Pancreas (tissue), 10 donors: ENCODE data around the gene CD4. TPM values are rescaled to one million over a fixed set of nuclear protein-coding genes. Genes with fewer than 3 reads are reported as not detected.

Experiments
- ATAC-seq, 4 donors: fragments of 200-7000 bp; cut with Tn5 transposase; one replicate each; pipeline versions ENCODE4 v1.8.0 to v1.9.1; 2020; ENCODE audit warnings: mild to moderate bottlenecking in 4 of 4, moderate library complexity in 4 of 4
- DNase-seq, 6 donors: peaks; one replicate each; pipeline ENCODE4 v3.0.0-alpha.2; 2020
- FAIRE-seq: peaks from 2 replicates; lab custom pipeline; 2012; peaks lifted over from hg19 to GRCh38; lab: Jason Lieb, UNC
- H3K27ac ChIP-seq, 4 donors: fragments of 200-600 bp; sonication (generic); 1 replicate in 3 of 4; 2 replicates in 1 of 4; pipeline versions ENCODE4 v1.5.0 to v1.8.0; 2020
- H3K27me3 ChIP-seq, 4 donors: fragments of 200-600 bp; one replicate each; pipeline ENCODE4 v1.8.0; 2021
- H3K36me3 ChIP-seq, 3 donors: fragments of 200-600 bp; sonication (generic) in 1 of 3; one replicate each; pipeline versions ENCODE4 v1.5.0 to v1.8.0; 2020 to 2021
- H3K4me1 ChIP-seq, 3 donors: fragments of 200-600 bp; one replicate each; pipeline ENCODE4 v1.8.0; 2021
- H3K4me3 ChIP-seq, 4 donors: fragments of 200-600 bp; sonication (generic) in 2 of 4; one replicate each; pipeline versions ENCODE4 v1.5.0 to v1.8.0; 2020 to 2021
- H3K9me3 ChIP-seq, 4 donors: fragments of 200-600 bp; one replicate each; pipeline ENCODE4 v1.8.0; 2021
- CTCF ChIP-seq, 4 donors: fragments of 200-600 bp; sonication (generic) in 3 of 4; IDR thresholded peaks; one replicate each; pipeline versions ENCODE4 v1.5.0 to v1.8.0; 2021; ENCODE audit warnings: antibody characterized with exemption in 4 of 4
- WGBS, 2 donors: extraction: QIAGEN DNeasy Blood & Tissue Kit; methylation state at CpG; one replicate each; pipeline ENCODE4 v1.1.7; 2013; 5-methylcytosine and 5-hydroxymethylcytosine counted together
- intact Hi-C, 3 donors: fragments of 100-400 bp; cut with DNase I; formaldehyde crosslinking; loops; one replicate each; pipeline versions ENCODE4 v1.11.1 to v1.14.2; 2022
- polyA plus RNA-seq, 2 donors: library from polyadenylated mRNA; stranded (reverse); fragments of 200-250 nt; gene quantifications; one replicate each; pipeline ENCODE4 v1.2.3, GENCODE V29; 2013
- total RNA-seq, 6 donors: library from RNA; stranded (reverse); fragmentation: NEBNext Ultra II Directional in 4 of 6; extraction: Animal tissue kit (Norgen Biotek cat#: 25700) in 4 of 6; gene quantifications; one replicate each; pipeline versions ENCODE4 v1.2.1 to v1.2.4, GENCODE V29; 2021 to 2023
- donor health status: healthy with polysubstance abuse.
- donor health status: DM: no; HTN: no; CAD: no; lungs with moderate emphysema.
- donor health status: DM: no; HTN: no; CAD: no.
- donor health status: control.
- donor health status: control.
- donor health status: Bipolar disorder and iron deficiency.
- donor health status: DM: yes; HTN: yes; CAD: no.
- donor health status: DM: no; HTN: no; CAD: no.
- donor health status: DM: no; HTN: no; CAD: no.
- donor health status: DM: yes; HTN: yes; CAD: no.

The CD4 gene
- total and polyA plus RNA-seq, 8 donors: 1.2 to 19.9 (median 2.1) TPM

DNA sequence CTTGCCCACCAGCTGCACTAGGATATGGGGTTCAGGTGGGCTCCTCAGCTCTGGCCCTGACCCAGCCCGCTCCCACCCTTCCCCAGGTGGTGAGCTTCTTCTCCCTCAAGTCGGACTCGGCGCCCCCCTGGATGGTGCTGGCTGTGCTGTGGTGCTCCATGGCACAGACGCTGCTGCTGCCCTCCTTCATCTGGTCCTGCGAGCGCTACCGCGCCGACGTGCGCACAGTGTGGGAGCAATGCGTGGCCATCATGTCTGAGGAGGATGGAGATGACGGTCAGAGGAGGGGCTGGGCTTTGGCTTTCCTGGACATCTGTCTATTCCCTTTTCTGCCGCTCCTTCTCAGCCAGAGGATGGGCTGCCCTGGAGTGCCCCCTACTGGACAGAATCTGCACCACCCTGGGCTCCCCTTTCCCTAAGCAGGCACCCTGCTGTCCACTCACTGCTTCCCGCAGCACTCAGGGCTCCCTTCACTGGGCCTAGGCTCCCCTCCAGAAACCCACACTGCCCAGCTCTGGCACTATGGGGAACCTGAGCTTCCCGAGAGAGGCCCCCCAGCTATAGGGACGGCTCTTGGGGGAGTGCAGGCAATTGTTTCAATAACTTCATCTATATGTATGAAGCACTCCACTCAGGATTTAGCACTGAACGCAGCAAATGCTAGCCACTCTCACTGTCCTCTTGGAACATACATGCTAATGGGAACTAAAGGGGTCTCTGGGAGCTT lies 36.2 kb downstream of the CD4 start:
- WGBS, 2 donors: 6 to 8% methylated on average over 15 to 19 of the region's 19 CpGs
- Histone ChIP-seq H3K36me3 (no peaks in the 10 kb centered on the region), H3K4me1 (peaks cover 0 to 4% (median 0%) of the 10 kb centered on the region in 3 donors), H3K27ac (no peak overlapping the region), H3K4me3 (no peak overlapping the region), H3K27me3 (peaks cover 0 to 3% (median 0%) of the 10 kb centered on the region in 4 donors), H3K9me3 (no peaks in the 10 kb centered on the region)
- peak; percentile 84 to 94 (median 92) for TF ChIP-seq CTCF (IDR thresholded peaks at IDR 0.05)
- FAIRE-seq (no peak), DNase-seq (peak; percentile 68 to 92 (median 84)), ATAC-seq (peak; percentile 39 to 72 (median 66))
- intact Hi-C loops: loop anchor here in 1 of 3 donors (10.0 kb wide), 1 partner anchor 91 kb away; no protein-coding TSS in a partner anchor

DNA sequence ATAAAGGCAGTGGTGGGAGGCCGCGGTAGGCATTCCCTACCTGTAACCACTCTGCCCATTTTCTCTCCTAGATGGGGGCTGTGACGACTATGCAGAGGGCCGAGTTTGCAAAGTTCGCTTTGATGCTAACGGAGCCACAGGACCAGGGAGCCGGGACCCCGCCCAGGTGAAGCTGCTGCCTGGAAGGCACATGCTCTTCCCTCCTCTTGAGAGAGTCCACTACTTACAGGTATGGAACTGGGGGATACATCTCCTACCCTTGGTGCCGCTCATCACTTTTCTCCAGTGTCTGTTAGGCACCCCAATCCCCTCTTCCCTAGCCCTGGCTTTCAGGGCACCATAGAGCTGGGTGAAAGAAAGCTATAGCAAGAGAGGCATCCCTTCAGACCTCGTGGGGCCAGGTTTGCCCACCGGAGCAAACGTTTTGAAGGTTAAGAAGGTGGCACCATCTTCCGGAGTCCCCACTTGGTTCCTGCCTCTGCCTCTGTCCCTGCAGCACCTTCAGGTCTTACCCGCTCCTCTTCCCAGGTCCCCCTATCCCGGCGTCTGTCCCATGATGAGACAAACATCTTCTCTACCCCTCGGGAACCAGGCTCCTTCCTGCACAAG lies 36.9 kb downstream of the CD4 start:
- FAIRE-seq: no peak
- TF ChIP-seq CTCF (IDR thresholded peaks at IDR 0.05): no peak
- peaks cover 0 to 4% (median 0%) of the 10 kb centered on the region in 3 donors for H3K4me1 ChIP-seq
- intact Hi-C loops: loop anchor here in 1 of 3 donors (10.0 kb wide), 1 partner anchor 91 kb away; no protein-coding TSS in a partner anchor
- 55 to 65% methylated on average over 17 of the region's 17 CpGs for WGBS, 2 donors
- no peak overlapping the region for H3K4me3 ChIP-seq
- H3K9me3 ChIP-seq: no peaks in the 10 kb centered on the region
- H3K27me3 ChIP-seq: peaks cover 0 to 3% (median 0%) of the 10 kb centered on the region in 4 donors
- no peak overlapping the region for H3K27ac ChIP-seq
- peak in 1 of 6 donors; percentile 39 for DNase-seq
- H3K36me3 ChIP-seq: no peaks in the 10 kb centered on the region
- ATAC-seq: no peak

GRCh38 chr12:6826734-6827436 lies 37.6 kb downstream of the CD4 start:
- WGBS, 2 donors: 65 to 77% methylated on average over 17 to 22 of the region's 22 CpGs

GRCh38 chr12:6827437-6827911 lies 38.1 kb downstream of the CD4 start:
- H3K4me3 ChIP-seq: no peak overlapping the region
- ATAC-seq (peak; percentile 26 to 57 (median 50)), DNase-seq (peak; percentile 63 to 83 (median 78)), FAIRE-seq (no peak)
- 13 to 19% methylated on average over 8 of the region's 8 CpGs for WGBS, 2 donors
- H3K9me3 ChIP-seq: no peaks in the 10 kb centered on the region
- no peak overlapping the region for H3K27ac ChIP-seq
- peaks cover 0 to 4% (median 0%) of the 10 kb centered on the region in 3 donors for H3K4me1 ChIP-seq
- no peaks in the 10 kb centered on the region for H3K27me3 ChIP-seq
- H3K36me3 ChIP-seq: no peaks in the 10 kb centered on the region
- intact Hi-C loops: loop anchor here in 1 of 3 donors (10.0 kb wide), 1 partner anchor 93 kb away; no protein-coding TSS in a partner anchor
- no peak for TF ChIP-seq CTCF (IDR thresholded peaks at IDR 0.05)

More at GRCh38 chr12:6826734-6827436, 37.6 kb downstream of the CD4 start:
- ATAC-seq (no peak), DNase-seq (peak in 1 of 6 donors; percentile 60), FAIRE-seq (no peak)
- intact Hi-C loops: loop anchor here in 1 of 3 donors (10.0 kb wide), 1 partner anchor 92 kb away; no protein-coding TSS in a partner anchor
- Histone ChIP-seq H3K4me1 (peaks cover 0 to 4% (median 0%) of the 10 kb centered on the region in 3 donors), H3K27me3 (peaks cover 0 to 3% (median 0%) of the 10 kb centered on the region in 4 donors), H3K27ac (no peak overlapping the region), H3K4me3 (no peak overlapping the region), H3K9me3 (no peaks in the 10 kb centered on the region), H3K36me3 (no peaks in the 10 kb centered on the region)
- TF ChIP-seq CTCF (IDR thresholded peaks at IDR 0.05): no peak
